Measurements from ENCODE around the gene NSD2.

The NSD2 gene

DNA sequence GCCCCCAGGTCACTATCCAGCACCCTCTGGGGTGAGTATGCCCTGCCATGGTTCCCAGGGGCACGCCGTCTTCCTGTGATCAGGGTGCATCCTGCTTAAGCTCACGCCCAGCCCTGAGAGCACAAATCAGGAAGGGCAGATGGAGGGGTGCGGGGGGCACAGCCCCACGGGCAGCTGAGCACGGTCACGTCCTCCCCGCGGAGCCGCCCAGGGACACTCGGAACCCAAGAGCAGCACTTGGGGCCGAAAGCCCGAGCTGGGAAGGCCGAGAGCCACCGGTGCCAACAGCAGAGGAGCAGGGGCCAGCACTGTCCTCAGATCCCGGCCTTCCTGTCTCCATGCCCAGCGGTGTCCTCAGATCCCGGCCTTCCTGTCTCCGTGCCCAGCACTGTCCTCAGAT, 116.1 kb downstream of the NSD2 start:
- DNase-seq (ENCODE audit: low read depth) = no peak
- H3K4me3 ChIP-seq (ENCODE audit: low read length) = no peak overlapping the region
- TF ChIP-seq, protein P1, sequence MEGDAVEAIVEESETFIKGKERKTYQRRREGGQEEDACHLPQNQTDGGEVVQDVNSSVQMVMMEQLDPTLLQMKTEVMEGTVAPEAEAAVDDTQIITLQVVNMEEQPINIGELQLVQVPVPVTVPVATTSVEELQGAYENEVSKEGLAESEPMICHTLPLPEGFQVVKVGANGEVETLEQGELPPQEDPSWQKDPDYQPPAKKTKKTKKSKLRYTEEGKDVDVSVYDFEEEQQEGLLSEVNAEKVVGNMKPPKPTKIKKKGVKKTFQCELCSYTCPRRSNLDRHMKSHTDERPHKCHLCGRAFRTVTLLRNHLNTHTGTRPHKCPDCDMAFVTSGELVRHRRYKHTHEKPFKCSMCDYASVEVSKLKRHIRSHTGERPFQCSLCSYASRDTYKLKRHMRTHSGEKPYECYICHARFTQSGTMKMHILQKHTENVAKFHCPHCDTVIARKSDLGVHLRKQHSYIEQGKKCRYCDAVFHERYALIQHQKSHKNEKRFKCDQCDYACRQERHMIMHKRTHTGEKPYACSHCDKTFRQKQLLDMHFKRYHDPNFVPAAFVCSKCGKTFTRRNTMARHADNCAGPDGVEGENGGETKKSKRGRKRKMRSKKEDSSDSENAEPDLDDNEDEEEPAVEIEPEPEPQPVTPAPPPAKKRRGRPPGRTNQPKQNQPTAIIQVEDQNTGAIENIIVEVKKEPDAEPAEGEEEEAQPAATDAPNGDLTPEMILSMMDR (conservative IDR thresholded peaks at IDR 0.05; ENCODE audit: low read depth, low read length) = no peak

DNA sequence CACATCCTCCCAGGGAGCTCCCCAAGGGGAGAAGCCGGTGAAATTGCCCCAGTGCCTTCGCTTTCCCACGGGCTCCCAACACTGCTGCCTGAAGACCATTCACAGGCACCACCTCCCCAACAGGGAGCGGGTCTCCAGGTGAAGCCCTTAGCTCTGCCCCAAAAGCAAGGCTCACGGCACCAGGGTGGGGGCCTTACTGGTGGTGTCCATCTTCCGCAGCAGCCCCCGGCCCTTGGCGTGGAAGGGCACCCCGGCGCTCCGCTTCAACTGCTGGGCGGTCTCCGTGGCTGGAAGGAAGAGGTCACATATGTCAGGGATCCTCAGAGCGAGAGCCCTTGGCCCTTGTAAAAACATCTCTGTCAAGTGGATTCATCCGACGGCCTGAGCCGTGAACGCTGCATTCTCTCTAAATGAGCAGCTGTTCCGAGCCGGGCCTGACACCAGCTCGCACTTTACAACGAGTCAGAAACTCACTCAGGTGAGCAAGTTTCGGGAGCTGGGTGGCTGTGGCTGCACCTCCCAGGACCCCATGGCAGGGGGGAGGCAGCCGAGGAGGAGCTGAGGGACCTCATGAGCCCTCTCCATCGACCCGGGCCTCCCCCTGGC, 116.6 kb downstream of the NSD2 start:
- DNase-seq (ENCODE audit: low read depth) = no peak
- H3K4me3 ChIP-seq (ENCODE audit: low read length) = no peak overlapping the region

DNA sequence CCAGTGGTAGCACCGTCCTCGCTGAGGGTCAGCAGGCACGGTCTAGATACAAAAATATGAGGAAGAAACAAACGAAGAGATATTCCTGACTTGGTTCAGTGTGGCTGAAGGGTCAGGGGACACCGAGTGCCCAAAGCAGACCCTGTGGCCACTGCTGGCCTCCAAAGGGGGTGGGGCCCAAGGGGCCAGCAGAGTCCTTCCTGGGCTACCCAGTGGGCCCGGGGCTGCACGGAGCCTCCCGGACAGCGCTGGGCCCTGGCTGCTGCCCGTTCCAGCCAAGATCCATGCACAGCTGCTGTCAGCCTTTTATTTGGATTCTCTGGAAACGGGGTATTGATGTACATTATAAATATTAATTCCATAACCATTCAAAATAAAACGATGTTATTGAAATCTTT, 117.1 kb downstream of the NSD2 start:
- TF ChIP-seq, protein P1 (conservative IDR thresholded peaks at IDR 0.05; ENCODE audit: low read depth, low read length) = no peak
- H3K4me3 ChIP-seq (ENCODE audit: low read length) = no peak overlapping the region
- DNase-seq (ENCODE audit: low read depth) = no peak

More for the DNA sequence above, 116.6 kb downstream of the NSD2 start:
- TF ChIP-seq, protein P1 (conservative IDR thresholded peaks at IDR 0.05; ENCODE audit: low read depth, low read length) = no peak

DNA sequence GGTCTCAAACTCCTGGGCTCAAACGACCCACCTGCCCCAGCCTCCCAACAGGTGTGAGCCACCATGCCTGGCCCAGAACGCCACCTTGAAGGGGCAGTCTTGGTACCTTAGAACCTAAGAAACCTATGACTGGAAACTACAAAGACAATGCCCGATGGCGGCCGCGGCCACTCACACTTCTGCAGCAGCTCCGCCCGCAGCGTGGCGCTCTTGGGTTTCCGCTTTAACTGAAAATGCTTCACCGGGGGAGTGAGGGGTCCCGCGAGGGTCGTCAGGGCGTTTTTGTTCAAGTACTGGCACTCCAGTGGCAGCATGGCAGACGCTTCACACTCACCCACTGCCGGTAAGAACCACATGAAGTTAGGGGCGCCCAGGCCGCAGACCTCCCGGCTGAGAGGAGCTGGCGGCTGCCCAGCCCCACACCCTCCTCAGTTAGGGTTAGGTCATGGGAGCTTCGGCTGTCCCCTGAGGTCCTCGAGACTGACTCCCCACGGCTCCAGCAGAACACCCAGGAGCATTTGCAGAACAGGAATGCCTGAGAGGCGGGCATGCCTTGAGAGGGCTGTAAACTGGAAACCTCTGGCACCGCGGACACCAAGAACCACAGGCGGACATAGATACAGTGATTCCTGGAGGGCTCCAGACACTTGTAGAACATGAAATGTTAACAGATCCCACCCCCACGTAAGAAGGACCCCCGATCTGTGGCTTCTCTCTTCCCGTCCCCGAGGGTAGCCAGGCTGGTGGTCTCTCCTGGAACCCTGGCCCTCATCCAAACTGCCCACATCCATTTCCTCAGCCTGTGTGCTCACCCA, 118.5 kb downstream of the NSD2 start:
- TF ChIP-seq, protein P1 (conservative IDR thresholded peaks at IDR 0.05; ENCODE audit: low read depth, low read length) = no peak
- DNase-seq (ENCODE audit: low read depth) = no peak

DNA sequence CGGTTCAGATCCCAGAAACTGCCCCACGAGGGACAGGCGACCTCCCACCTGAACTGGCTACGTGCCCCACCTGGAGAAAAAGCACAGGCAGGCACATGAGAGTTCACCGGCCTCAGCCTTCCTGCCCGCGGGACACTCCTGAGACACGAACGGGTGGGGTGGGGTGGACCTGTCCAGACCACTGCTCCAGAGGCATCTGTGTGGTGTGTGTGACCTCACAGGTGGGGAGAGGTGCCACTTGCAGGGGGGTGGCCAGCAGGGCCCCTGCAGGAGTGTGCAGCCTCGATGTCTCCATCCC, 119.1 kb downstream of the NSD2 start:
- DNase-seq (ENCODE audit: low read depth) = no peak
- TF ChIP-seq, protein P1 (conservative IDR thresholded peaks at IDR 0.05; ENCODE audit: low read depth, low read length) = no peak
- H3K4me3 ChIP-seq (ENCODE audit: low read length) = no peak overlapping the region

More for the DNA sequence above, 118.5 kb downstream of the NSD2 start:
- no peak overlapping the region for H3K4me3 ChIP-seq (ENCODE audit: low read length)

DNA sequence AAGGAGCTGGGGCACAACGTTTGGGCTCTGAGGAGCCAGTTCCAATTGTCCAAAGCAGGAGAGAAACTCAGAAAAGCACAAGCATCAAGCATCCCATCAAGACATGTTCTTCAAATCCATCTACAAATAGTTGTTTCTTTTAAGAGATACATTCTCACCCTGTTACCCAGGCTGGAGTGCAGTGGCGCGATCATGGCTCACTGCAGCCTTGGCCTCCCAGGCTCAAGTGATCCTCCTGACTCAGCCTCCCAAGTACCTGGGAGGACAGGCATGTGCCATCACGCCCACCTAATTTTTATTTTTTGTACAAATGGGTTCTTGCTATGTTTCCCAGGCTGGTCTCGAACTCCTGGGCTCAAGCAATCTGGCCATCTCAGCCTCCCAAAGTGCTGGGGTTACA, 119.5 kb downstream of the NSD2 start:
- DNase-seq (ENCODE audit: low read depth) = no peak
- H3K4me3 ChIP-seq (ENCODE audit: low read length) = no peak overlapping the region
- TF ChIP-seq, protein P1 (conservative IDR thresholded peaks at IDR 0.05; ENCODE audit: low read depth, low read length) = no peak

DNA sequence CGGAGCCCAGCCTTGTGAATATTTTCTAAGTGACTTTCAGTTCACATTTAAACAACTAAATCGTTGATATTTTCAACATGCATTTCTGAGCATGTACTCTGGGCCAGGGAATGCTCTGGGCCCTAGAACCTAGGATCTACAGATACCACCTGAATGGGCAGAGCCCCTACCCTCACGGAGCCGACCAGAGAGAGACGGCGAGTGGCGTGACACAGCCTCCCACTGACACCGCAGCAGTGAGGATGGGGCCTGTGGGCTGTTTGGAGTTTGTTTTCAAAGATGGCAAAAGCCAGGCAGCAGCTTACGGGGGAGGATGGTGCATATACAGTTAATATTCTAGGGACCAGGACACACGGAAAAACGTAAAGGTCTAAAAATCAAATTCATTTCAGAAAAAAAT, 119.9 kb downstream of the NSD2 start:
- TF ChIP-seq, protein P1 (conservative IDR thresholded peaks at IDR 0.05; ENCODE audit: low read depth, low read length) = no peak
- H3K4me3 ChIP-seq (ENCODE audit: low read length) = no peak overlapping the region
- DNase-seq (ENCODE audit: low read depth) = no peak

Measured in retinal pigment epithelial cell (primary cell).